GM21526 (cell line): Measurements from ENCODE around the gene CNTD1.

ENCODE experiments used
- ATAC-seq: cut with Tn5 transposase; IDR thresholded peaks from one replicate; pipeline ENCODE4 v1.9.1; 2021; ENCODE audit warnings: moderate library complexity; ENCODE audit not compliant: unreplicated experiment, low FRiP score

CNTD1 gene

GRCh38 chr17:42803074-42803883 is 4.6 kb downstream of the CNTD1 start:
- no peak for ATAC-seq

GRCh38 chr17:42804918-42805367 is 6.3 kb downstream of the CNTD1 start:
- no peak for ATAC-seq

- no peak for ATAC-seq
These were observed 7.6 kb downstream of the CNTD1 start for GRCh38 chr17:42806249-42806648.

- no peak for ATAC-seq
These were observed 10.6 kb downstream of the CNTD1 start for GRCh38 chr17:42809250-42809649.

GRCh38 chr17:42814633-42815399 is 16.2 kb downstream of the CNTD1 start:
- no peak for ATAC-seq

GRCh38 chr17:42817866-42818265 is 19.2 kb downstream of the CNTD1 start:
- ATAC-seq, result no peak

GRCh38 chr17:42818379-42818778 is 19.7 kb downstream of the CNTD1 start:
- no peak for ATAC-seq

- no peak for ATAC-seq
These were observed 21.4 kb downstream of the CNTD1 start for GRCh38 chr17:42819939-42820535.

GRCh38 chr17:42821176-42821575 is 22.5 kb downstream of the CNTD1 start:
- ATAC-seq, result no peak

GRCh38 chr17:42827472-42827871 is 28.8 kb downstream of the CNTD1 start:
- ATAC-seq, result no peak

GRCh38 chr17:42830971-42831370 is 32.3 kb downstream of the CNTD1 start:
- no peak for ATAC-seq

GRCh38 chr17:42832213-42832933 is 33.7 kb downstream of the CNTD1 start:
- no peak for ATAC-seq

- ATAC-seq, result peak; percentile 68
These were observed 34.5 kb downstream of the CNTD1 start, which contains the start of gene PSME3 for GRCh38 chr17:42832934-42833766. Gene PSME3, plus strand, starts transcription at chr17:42833397. Its CDS starts 235 bp downstream, at chr17:42833632.

GRCh38 chr17:42833767-42834422 is 35.2 kb downstream of the CNTD1 start:
- peak; percentile 4 for ATAC-seq

- ATAC-seq, result no peak
These were observed 37.1 kb downstream of the CNTD1 start for GRCh38 chr17:42835732-42836131.

- no peak for ATAC-seq
These were observed 43.5 kb downstream of the CNTD1 start for GRCh38 chr17:42841975-42842685.

- no peak for ATAC-seq
These were observed 44.8 kb downstream of the CNTD1 start for GRCh38 chr17:42843358-42843934.

- ATAC-seq, result no peak
These were observed 45.6 kb downstream of the CNTD1 start, which contains the start of gene AOC2 for GRCh38 chr17:42844271-42844670. Gene AOC2, plus strand, starts transcription at chr17:42844580. Its CDS starts 47 bp downstream, at chr17:42844627.
